B cell (primary cell): ENCODE results near the gene PLEKHJ1. TPM values are rescaled to one million over a fixed set of nuclear protein-coding genes. Genes with fewer than 3 reads are reported as not detected.
A peak's percentile ranks its signal among the peaks of the same experiment; 100 is the strongest.

Experiments used
- ATAC-seq: fragments of 200-7000 bp; cut with Tn5 transposase; one replicate; pipeline ENCODE4 v1.10.0; 2021; ENCODE audit warnings: low read depth, mild to moderate bottlenecking, moderate number of reproducible peaks, moderate library complexity
- CTCF ChIA-PET: fragments of 350-600 bp; sonication (Branson Sonifier 250); formaldehyde crosslinking; loops from one replicate; lab custom pipeline; 2021; ENCODE audit warnings: antibody characterized with exemption, inconsistent platforms; lab: Charles Lee
- POLR2A ChIA-PET: fragments of 350-600 bp; sonication (Branson Sonifier 250); formaldehyde crosslinking; loops from one replicate; lab custom pipeline; 2021; ENCODE audit warnings: antibody characterized with exemption; lab: Charles Lee
- DNase-seq: peaks from one replicate; pipeline ENCODE4 v3.0.0; 2013
- H2AFZ ChIP-seq: 2 replicates; pipeline ENCODE4 v1.6.1; 2012; ENCODE audit warnings: mild to moderate bottlenecking, low read depth, low read length; ENCODE audit not compliant: insufficient read depth, poor library complexity, severe bottlenecking
- H3K27ac ChIP-seq, 2 donors: 1 replicate in 1 of 2; 2 replicates in 1 of 2; pipeline ENCODE4 v1.5.1; 2012 to 2013; ENCODE audit warnings: low read length in 2 of 2, mild to moderate bottlenecking in 2 of 2, moderate library complexity in 1 of 2
- H3K27me3 ChIP-seq, 4 experiments: fragments of 200-600 bp in 1 of 4; sonication (generic) in 1 of 4; replicated peaks in 1 of 4; 1 replicate in 2 of 4; 2 replicates in 2 of 4; pipeline versions ENCODE4 v1.6.1 to v1.7.0; 2013 to 2016; ENCODE audit warnings: low read length in 3 of 4, mild to moderate bottlenecking in 2 of 4, mixed read lengths in 1 of 4, moderate library complexity in 1 of 4; ENCODE audit not compliant: insufficient read depth in 4 of 4, control insufficient read depth in 3 of 4; ENCODE audit errors: control extremely low read depth in 1 of 4
- H3K36me3 ChIP-seq, 2 experiments: replicated peaks in 1 of 2; 1 replicate in 1 of 2; 2 replicates in 1 of 2; pipeline versions ENCODE4 v1.6.1 to v1.7.1; 2013; ENCODE audit warnings: low read length in 1 of 2; ENCODE audit not compliant: insufficient read depth in 2 of 2, control insufficient read depth in 1 of 2; ENCODE audit errors: control extremely low read depth in 1 of 2, extremely low read depth in 1 of 2
- H3K4me1 ChIP-seq, 2 donors: fragments of 200-600 bp in 1 of 2; sonication (generic) in 1 of 2; 1 replicate in 1 of 2; 2 replicates in 1 of 2; pipeline versions ENCODE4 v1.5.1 to v1.6.1; 2013 to 2017; ENCODE audit warnings: low read length in 2 of 2; ENCODE audit not compliant: control insufficient read depth in 2 of 2, insufficient read depth in 2 of 2
- H3K4me2 ChIP-seq: replicated peaks from 2 replicates; pipeline ENCODE3; 2012; ENCODE audit warnings: mild to moderate bottlenecking, low read depth, low read length; ENCODE audit not compliant: poor library complexity, severe bottlenecking
- H3K4me3 ChIP-seq, 5 experiments: fragments of 200-600 bp in 1 of 5; sonication (generic) in 1 of 5; 1 replicate in 3 of 5; 2 replicates in 2 of 5; pipeline versions ENCODE4 v1.5.1 to v1.7.0; 2011 to 2016; ENCODE audit warnings: low read length in 4 of 5, mild to moderate bottlenecking in 4 of 5, low read depth in 2 of 5, control low read depth in 1 of 5, moderate library complexity in 1 of 5; ENCODE audit not compliant: insufficient read depth in 1 of 5; ENCODE audit errors: control extremely low read depth in 1 of 5, extremely low read depth in 1 of 5
- H3K79me2 ChIP-seq: fragments of 200-600 bp; sonication (generic); one replicate; pipeline ENCODE4 v1.6.0; 2016; ENCODE audit warnings: low read length; ENCODE audit not compliant: control insufficient read depth, insufficient read depth
- H3K9ac ChIP-seq: fragments of 200-600 bp; sonication (generic); 2 replicates; pipeline ENCODE4 v1.6.1; 2017; ENCODE audit warnings: mild to moderate bottlenecking, low read length, moderate library complexity
- H3K9me3 ChIP-seq, 3 donors: one replicate each; pipeline versions ENCODE4 v1.6.1 to v1.7.1; 2013; ENCODE audit warnings: low read length in 2 of 3; ENCODE audit not compliant: control insufficient read depth in 2 of 3, insufficient read depth in 1 of 3; ENCODE audit errors: control extremely low read depth in 1 of 3
- H4K20me1 ChIP-seq: 2 replicates; pipeline ENCODE4 v1.6.0; 2012; ENCODE audit warnings: mild to moderate bottlenecking, low read length; ENCODE audit not compliant: insufficient read depth, control insufficient read depth, poor library complexity, severe bottlenecking
- H3K27ac Mint-ChIP-seq: one replicate; pipeline ENCODE4 v1.8.0; 2021; ENCODE audit warnings: mixed read lengths
- H3K27me3 Mint-ChIP-seq: one replicate; pipeline ENCODE4 v1.8.0; 2021; ENCODE audit warnings: mixed read lengths
- H3K4me1 Mint-ChIP-seq: one replicate; pipeline ENCODE4 v1.8.0; 2021; ENCODE audit warnings: mixed read lengths
- H3K4me3 Mint-ChIP-seq: one replicate; pipeline ENCODE4 v1.8.0; 2021; ENCODE audit warnings: mixed read lengths
- H3K9me3 Mint-ChIP-seq: one replicate; pipeline ENCODE4 v1.8.0; 2022; ENCODE audit warnings: mixed read lengths; ENCODE audit not compliant: insufficient read depth
- CTCF ChIP-seq: fragments of 200-600 bp; IDR thresholded peaks from one replicate; pipeline ENCODE4 v1.8.0; 2022; ENCODE audit warnings: antibody characterized with exemption, mild to moderate bottlenecking
- EZH2 ChIP-seq: IDR thresholded peaks from 2 replicates; pipeline ENCODE4 v1.6.1; 2012; ENCODE audit warnings: borderline replicate concordance, low read depth, mild to moderate bottlenecking, moderate library complexity, low read length; ENCODE audit not compliant: insufficient read depth, poor library complexity, severe bottlenecking
- WGBS: methylation state at CpG from one replicate; pipeline ENCODE4 v1.1.5; 2013; ENCODE audit warnings: missing lambda C conversion rate; ENCODE audit not compliant: insufficient coverage; 5-methylcytosine and 5-hydroxymethylcytosine counted together
- intact Hi-C: fragments of 100-400 bp; cut with micrococcal nuclease; formaldehyde crosslinking; loops from one replicate; pipeline ENCODE4 v1.10.0; 2022
- polyA plus RNA-seq: library from polyadenylated mRNA; depleted of rRNA; stranded (reverse); fragments of >200 nt; gene quantifications from 2 replicates; pipeline ENCODE4 v1.2.3, GENCODE V29; 2012
- total RNA-seq, 2 donors: library from RNA; stranded (reverse); fragments of 120-200 nt in 1 of 2; gene quantifications; 1 replicate in 1 of 2; 2 replicates in 1 of 2; pipeline versions ENCODE4 v1.2.3 to v1.2.4, GENCODE V29; 2013 to 2022

The PLEKHJ1 gene
- total and polyA plus RNA-seq, 2 donors (not counting 1 experiment from before 2014, with no cell fraction given) = 86.7 to 117 TPM

GRCh38 chr19:2224754-2225349 lies 11.3 kb downstream of the PLEKHJ1 start:
- ATAC-seq (no peak), DNase-seq (no peak)
- H3K36me3 ChIP-seq = peaks cover 0 to 51% of the 10 kb centered on the region in 2 experiments
- H3K79me2 ChIP-seq = peaks cover 17% of the 10 kb centered on the region
- H4K20me1 ChIP-seq = peaks cover 26% of the 10 kb centered on the region
- Mint-ChIP-seq H3K9me3 (no peaks in the 10 kb centered on the region), H3K27ac (peak overlapping the region; percentile 95), H3K4me3 (peak overlapping the region; percentile 58), H3K27me3 (no peaks in the 10 kb centered on the region), H3K4me1 (peaks cover 36% of the 10 kb centered on the region)
- no peak overlapping the region for H2AFZ ChIP-seq
- no peaks in the 10 kb centered on the region for H3K9me3 ChIP-seq
- ChIA-PET CTCF (no interaction called here), POLR2A (no interaction called here)
- H3K27me3 ChIP-seq = no peaks in the 10 kb centered on the region
- 95% methylated on average over 13 of the region's 13 CpGs for WGBS
- peak overlapping the region; percentile 43 to 63 for H3K27ac ChIP-seq
- H3K4me1 ChIP-seq = peaks cover 16 to 40% of the 10 kb centered on the region in 2 donors
- intact Hi-C loops = loop anchor here (1.0 kb wide), 2 partner anchors 11 to 57 kb away; partner anchors contain the start of genes PLEKHJ1 and SF3A2
- TF ChIP-seq CTCF (no peak), EZH2 (no peak)
- no peak overlapping the region for H3K4me3 ChIP-seq
- H3K9ac ChIP-seq = no peak overlapping the region
- H3K4me2 ChIP-seq = no peak overlapping the region

- Mint-ChIP-seq H3K4me3 (peak overlapping the region; percentile 78), H3K4me1 (peaks cover 36% of the 10 kb centered on the region), H3K27me3 (no peaks in the 10 kb centered on the region), H3K9me3 (no peaks in the 10 kb centered on the region), H3K27ac (peak overlapping the region; percentile 95)
- peak; percentile 85 for DNase-seq
- TF ChIP-seq EZH2 = no peak
- TF ChIP-seq CTCF = no peak
- ChIA-PET CTCF (interaction anchor here (0.9 to 2.7 kb wide), 3 partner anchors 50 to 68 kb away, joined by 3 to 13 read pairs (median 6); no protein-coding TSS in a partner anchor), POLR2A (interaction anchor here (0.6 kb wide), 2 partner anchors 12 to 72 kb away, joined by 3 to 4 read pairs; partner anchors contain the start of genes AP3D1 and PLEKHJ1)
- no peak overlapping the region for H2AFZ ChIP-seq
- no peaks in the 10 kb centered on the region for H3K27me3 ChIP-seq
- peak overlapping the region; percentile 51 to 63 for H3K27ac ChIP-seq
- peaks cover 0 to 48% of the 10 kb centered on the region in 2 experiments for H3K36me3 ChIP-seq
- H3K9ac ChIP-seq = no peak overlapping the region
- H3K4me2 ChIP-seq = peak overlapping the region; percentile 41
- H3K4me1 ChIP-seq = peaks cover 16 to 37% of the 10 kb centered on the region in 2 donors
- intact Hi-C loops = loop anchor here (1.0 kb wide), 2 partner anchors 12 to 56 kb away; partner anchors contain the start of genes PLEKHJ1 and SF3A2
- H3K4me3 ChIP-seq = no peak overlapping the region
- 10% methylated on average over 6 of the region's 14 CpGs for WGBS
- H4K20me1 ChIP-seq = peaks cover 20% of the 10 kb centered on the region
- H3K9me3 ChIP-seq = no peaks in the 10 kb centered on the region
- ATAC-seq = peak; percentile 84
- H3K79me2 ChIP-seq = peaks cover 10% of the 10 kb centered on the region
These were observed 12.2 kb downstream of the PLEKHJ1 start for GRCh38 chr19:2223959-2224358.
